HG02763 (cell line): ENCODE results near the gene IWS1.
"Not testable (repeated sequence)": the region's sequence is repeated elsewhere in the genome, so short reads cannot be mapped to it uniquely, and the experiment has no call there.

Source experiments
- ATAC-seq: cut with Tn5 transposase; IDR thresholded peaks from one replicate; pipeline ENCODE4 v1.9.1; 2021; ENCODE audit warnings: mild to moderate bottlenecking, moderate library complexity; ENCODE audit not compliant: unreplicated experiment

IWS1 gene

GRCh38 chr2:127526132-127527000, at the start of gene IWS1:
IWS1 (minus strand) TSS chr2:127526489; CDS start chr2:127526208, 281 bp downstream.
- peak; percentile 91 for ATAC-seq

GRCh38 chr2:127575941-127576432, 49.7 kb upstream of the IWS1 start:
- ATAC-seq, result no peak

GRCh38 chr2:127575185-127575765, 49.0 kb upstream of the IWS1 start:
- no peak for ATAC-seq

GRCh38 chr2:127574656-127575055, 48.4 kb upstream of the IWS1 start:
- ATAC-seq, result no peak

- ATAC-seq, result no peak
Observed at GRCh38 chr2:127573771-127574170, 47.5 kb upstream of the IWS1 start.

GRCh38 chr2:127573298-127573697, 47.0 kb upstream of the IWS1 start:
- ATAC-seq, result no peak

- no peak for ATAC-seq
Observed at GRCh38 chr2:127572841-127573240, 46.6 kb upstream of the IWS1 start.

GRCh38 chr2:127572352-127572751, 46.1 kb upstream of the IWS1 start:
- not testable (repeated sequence) for ATAC-seq

GRCh38 chr2:127570282-127571250, 44.3 kb upstream of the IWS1 start:
- no peak for ATAC-seq

- ATAC-seq, result no peak
Observed at GRCh38 chr2:127569666-127570065, 43.4 kb upstream of the IWS1 start.

- no peak for ATAC-seq
Observed at GRCh38 chr2:127568128-127568527, 41.8 kb upstream of the IWS1 start.

GRCh38 chr2:127567351-127567854, 41.1 kb upstream of the IWS1 start:
- ATAC-seq, result no peak

GRCh38 chr2:127566576-127566975, 40.3 kb upstream of the IWS1 start:
- no peak for ATAC-seq

- no peak for ATAC-seq
Observed at GRCh38 chr2:127566139-127566417, 39.8 kb upstream of the IWS1 start.

GRCh38 chr2:127565261-127566138, 39.2 kb upstream of the IWS1 start:
- no peak for ATAC-seq

GRCh38 chr2:127564429-127565260, 38.4 kb upstream of the IWS1 start:
- no peak for ATAC-seq

GRCh38 chr2:127563458-127564428, 37.5 kb upstream of the IWS1 start:
- peak; percentile 96 for ATAC-seq

- ATAC-seq, result no peak
Observed at GRCh38 chr2:127562936-127563335, 36.6 kb upstream of the IWS1 start.
